GM12892 (cell line): Measurements from ENCODE around the gene C1orf185.

Experiments used
- POLR2A ChIP-seq: IDR thresholded peaks from 2 replicates; pipeline ENCODE4 v1.6.1; 2011; ENCODE audit warnings: low read depth, low read length, control low read depth
- POLR2AphosphoS5 ChIP-seq: IDR thresholded peaks from 2 replicates; pipeline ENCODE4 v1.6.1; 2011; ENCODE audit warnings: low read depth, low read length, control low read depth
- TAF1 ChIP-seq: IDR thresholded peaks from 2 replicates; pipeline ENCODE4 v1.6.1; 2011; ENCODE audit warnings: low read depth, mild to moderate bottlenecking, control low read depth, low read length, borderline replicate concordance

GRCh38 chr1:51115714-51116404 is 13.8 kb downstream of the C1orf185 start:
- TF ChIP-seq POLR2A = no peak
- no peak for TF ChIP-seq POLR2AphosphoS5
- TF ChIP-seq TAF1 = no peak
